Fibroblast of lung (primary cell): ENCODE measurements around the gene DHX58. TPM values are rescaled to one million over a fixed set of nuclear protein-coding genes. Genes with fewer than 3 reads are reported as not detected.

Experiments used
- DNase-seq, 2 donors: peaks; one replicate each; pipeline versions ENCODE4 v3.0.0 to v3.0.0-alpha.2; 2010; ENCODE audit warnings: low read depth in 2 of 2
- H2AFZ ChIP-seq: 2 replicates; pipeline ENCODE4 v1.5.1; 2012; ENCODE audit warnings: low read length, control low read depth, inconsistent platforms
- H3K27ac ChIP-seq: 2 replicates; pipeline ENCODE4 v1.5.1; 2011; ENCODE audit warnings: low read length, control low read depth; ENCODE audit not compliant: insufficient read depth
- H3K27me3 ChIP-seq: 2 replicates; pipeline ENCODE4 v1.5.1; 2011; ENCODE audit warnings: mild to moderate bottlenecking, low read length; ENCODE audit not compliant: control insufficient read depth, insufficient read depth
- H3K36me3 ChIP-seq: 2 replicates; pipeline ENCODE4 v1.5.1; 2011; ENCODE audit warnings: low read length; ENCODE audit not compliant: control insufficient read depth, insufficient read depth
- H3K4me1 ChIP-seq: 2 replicates; pipeline ENCODE4 v1.5.1; 2011; ENCODE audit warnings: low read length; ENCODE audit not compliant: control insufficient read depth, insufficient read depth; ENCODE audit errors: extremely low read depth
- H3K4me2 ChIP-seq: 2 replicates; pipeline ENCODE4 v1.5.1; 2011; ENCODE audit warnings: low read length, control low read depth; ENCODE audit not compliant: insufficient read depth; ENCODE audit errors: extremely low read depth
- H3K4me3 ChIP-seq, 4 experiments: fragments of 200-600 bp in 1 of 4; sonication (generic) in 1 of 4; replicated peaks in 1 of 4; 2 replicates each; pipeline ENCODE4 v1.5.1; 2011 to 2016; ENCODE audit warnings: low read length in 4 of 4, low read depth in 3 of 4, mild to moderate bottlenecking in 3 of 4, control low read depth in 2 of 4, inconsistent platforms in 1 of 4, mixed read lengths in 1 of 4; ENCODE audit not compliant: insufficient read depth in 1 of 4; ENCODE audit errors: control extremely low read depth in 1 of 4
- H3K79me2 ChIP-seq: 2 replicates; pipeline ENCODE4 v1.5.1; 2012; ENCODE audit warnings: mild to moderate bottlenecking, low read length, inconsistent platforms; ENCODE audit not compliant: control insufficient read depth, insufficient read depth
- H3K9ac ChIP-seq: 2 replicates; pipeline ENCODE4 v1.5.1; 2011; ENCODE audit warnings: mild to moderate bottlenecking, low read length, control low read depth; ENCODE audit not compliant: insufficient read depth
- H3K9me3 ChIP-seq: 2 replicates; pipeline ENCODE4 v1.5.1; 2012; ENCODE audit warnings: low read depth, low read length; ENCODE audit not compliant: control insufficient read depth, insufficient read depth
- H4K20me1 ChIP-seq: 2 replicates; pipeline ENCODE4 v1.5.1; 2011; ENCODE audit warnings: low read length; ENCODE audit not compliant: control insufficient read depth, insufficient read depth; ENCODE audit errors: extremely low read depth
- EZH2 ChIP-seq: IDR thresholded peaks from 2 replicates; pipeline ENCODE4 v1.5.1; 2012; ENCODE audit warnings: low read length, control low read depth, mild to moderate bottlenecking; ENCODE audit errors: missing control alignments
- polyA plus RNA-seq, 2 donors: library from polyadenylated mRNA; depleted of rRNA in 1 of 2; stranded (reverse) in 1 of 2; unstranded in 1 of 2; fragments of >200 nt; gene quantifications; 2 replicates each; pipeline ENCODE4 v1.2.1, GENCODE V29; 2011 to 2012; ENCODE audit warnings: missing spikeins in 1 of 2
- total RNA-seq: library from RNA; depleted of rRNA; stranded (reverse); fragments of >200 nt; gene quantifications from 2 replicates; pipeline ENCODE4 v1.2.1, GENCODE V29; 2014
- TF ChIP-seq, protein P1 (sequence below), 2 donors: IDR thresholded peaks in 1 of 2; conservative IDR thresholded peaks in 1 of 2; 1 replicate in 1 of 2; 2 replicates in 1 of 2; pipeline ENCODE4 v1.5.1; 2011 to 2012; ENCODE audit warnings: low read length in 2 of 2, control low read depth in 1 of 2, inconsistent platforms in 1 of 2, low read depth in 1 of 2, mild to moderate bottlenecking in 1 of 2

Gene DHX58
- total and polyA plus RNA-seq, 2 donors (not counting 1 experiment from before 2014, with no cell fraction given): 8.0 to 18.3 TPM

DNA sequence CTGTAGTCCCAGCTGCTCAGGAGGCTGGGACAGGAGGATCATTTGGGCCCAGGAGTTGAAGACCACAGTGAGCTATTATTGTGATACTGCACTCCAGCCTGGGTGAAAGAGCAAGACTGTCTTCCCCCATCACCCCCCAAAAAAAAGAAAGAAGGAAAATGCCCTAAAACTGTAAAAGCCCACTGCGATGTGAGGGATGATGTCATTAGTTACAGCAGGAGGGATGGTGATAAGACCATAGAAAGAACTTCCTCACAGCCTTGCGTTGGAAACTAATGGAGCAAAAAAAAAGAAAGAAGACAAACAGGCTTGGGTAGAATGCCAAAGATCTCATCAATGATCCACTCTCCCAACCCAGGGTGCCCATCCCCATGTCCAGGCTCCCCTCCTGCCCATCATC, 33.0 kb downstream of the DHX58 start:
- Histone ChIP-seq H3K36me3 (no peaks in the 10 kb centered on the region), H4K20me1 (no peaks in the 10 kb centered on the region), H3K9ac (no peak overlapping the region), H3K9me3 (no peaks in the 10 kb centered on the region), H3K4me2 (no peak overlapping the region), H2AFZ (no peak overlapping the region), H3K27ac (no peak overlapping the region), H3K79me2 (no peaks in the 10 kb centered on the region), H3K27me3 (peaks cover 17% of the 10 kb centered on the region), H3K4me1 (no peaks in the 10 kb centered on the region), H3K4me3 (no peak overlapping the region)
- no peak for TF ChIP-seq EZH2
- TF ChIP-seq, protein P1, sequence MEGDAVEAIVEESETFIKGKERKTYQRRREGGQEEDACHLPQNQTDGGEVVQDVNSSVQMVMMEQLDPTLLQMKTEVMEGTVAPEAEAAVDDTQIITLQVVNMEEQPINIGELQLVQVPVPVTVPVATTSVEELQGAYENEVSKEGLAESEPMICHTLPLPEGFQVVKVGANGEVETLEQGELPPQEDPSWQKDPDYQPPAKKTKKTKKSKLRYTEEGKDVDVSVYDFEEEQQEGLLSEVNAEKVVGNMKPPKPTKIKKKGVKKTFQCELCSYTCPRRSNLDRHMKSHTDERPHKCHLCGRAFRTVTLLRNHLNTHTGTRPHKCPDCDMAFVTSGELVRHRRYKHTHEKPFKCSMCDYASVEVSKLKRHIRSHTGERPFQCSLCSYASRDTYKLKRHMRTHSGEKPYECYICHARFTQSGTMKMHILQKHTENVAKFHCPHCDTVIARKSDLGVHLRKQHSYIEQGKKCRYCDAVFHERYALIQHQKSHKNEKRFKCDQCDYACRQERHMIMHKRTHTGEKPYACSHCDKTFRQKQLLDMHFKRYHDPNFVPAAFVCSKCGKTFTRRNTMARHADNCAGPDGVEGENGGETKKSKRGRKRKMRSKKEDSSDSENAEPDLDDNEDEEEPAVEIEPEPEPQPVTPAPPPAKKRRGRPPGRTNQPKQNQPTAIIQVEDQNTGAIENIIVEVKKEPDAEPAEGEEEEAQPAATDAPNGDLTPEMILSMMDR (conservative IDR thresholded peaks at IDR 0.05 in 1 of 2, IDR thresholded peaks at IDR 0.05 in 1 of 2; ENCODE audit: low read depth in 1 of 2, low read length in 2 of 2): no peak
- no peak for DNase-seq

DNA sequence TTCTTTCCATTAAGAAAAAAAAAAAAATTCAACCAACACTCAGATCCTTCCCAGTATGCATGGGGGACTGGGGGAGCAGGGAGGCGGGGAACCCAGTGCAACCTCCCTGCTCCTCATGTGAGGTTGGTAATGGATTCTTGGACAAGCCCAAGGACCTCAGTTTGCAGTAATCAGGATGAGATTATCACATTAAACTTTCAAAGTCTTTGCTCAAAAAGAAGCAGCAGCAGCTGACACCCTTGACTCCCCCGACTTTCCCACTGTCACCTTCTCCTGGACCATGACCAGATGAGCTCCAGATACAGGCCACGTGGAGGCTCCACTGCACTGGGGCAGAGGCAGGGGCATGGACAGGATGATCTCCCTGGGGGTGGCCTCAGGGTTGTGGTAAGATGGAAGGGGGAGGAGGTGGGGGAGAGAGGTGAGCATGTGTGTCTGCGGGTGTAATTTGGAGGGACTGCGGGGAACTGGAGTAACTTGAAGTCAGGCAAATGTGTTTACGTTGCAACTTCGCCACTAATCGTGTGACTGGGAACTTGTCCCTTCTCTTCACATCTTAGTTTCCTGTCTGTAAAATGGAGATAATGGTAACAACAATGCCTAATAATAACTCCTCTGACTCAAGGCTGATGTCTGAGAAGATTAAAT, 34.0 kb downstream of the DHX58 start:
- TF ChIP-seq, protein P1 (conservative IDR thresholded peaks at IDR 0.05 in 1 of 2, IDR thresholded peaks at IDR 0.05 in 1 of 2; ENCODE audit: low read depth in 1 of 2, low read length in 2 of 2): no peak
- no peak for TF ChIP-seq EZH2
- H3K27me3 ChIP-seq: peaks cover 20% of the 10 kb centered on the region
- H3K4me1 ChIP-seq: no peaks in the 10 kb centered on the region

DNA sequence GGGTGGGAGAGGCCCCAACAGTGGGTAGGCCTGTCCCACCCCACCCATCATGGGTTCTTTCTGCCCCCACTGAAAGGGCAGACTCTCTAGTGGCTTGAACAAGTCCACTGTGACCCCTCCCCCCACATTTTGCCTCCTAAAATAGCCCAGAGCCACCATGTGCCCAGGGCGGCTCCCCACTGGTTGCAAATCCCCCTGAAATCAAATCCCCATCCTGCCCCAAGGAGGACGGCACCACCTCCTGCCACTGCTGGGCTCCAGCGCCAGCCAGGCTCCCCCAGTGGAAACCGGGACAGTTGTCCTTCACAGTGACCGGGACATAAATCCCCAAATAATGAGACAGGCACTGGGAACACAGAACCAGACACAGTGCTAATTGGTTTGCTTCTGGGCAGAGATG, 34.8 kb downstream of the DHX58 start:
- H3K27ac ChIP-seq: no peak overlapping the region
- no peak overlapping the region for H2AFZ ChIP-seq
- H3K4me3 ChIP-seq: no peak overlapping the region
- no peak overlapping the region for H3K4me2 ChIP-seq
- no peak for DNase-seq
- no peaks in the 10 kb centered on the region for H3K36me3 ChIP-seq
- TF ChIP-seq EZH2: no peak
- TF ChIP-seq, protein P1 (conservative IDR thresholded peaks at IDR 0.05 in 1 of 2, IDR thresholded peaks at IDR 0.05 in 1 of 2; ENCODE audit: low read depth in 1 of 2, low read length in 2 of 2): no peak
- H3K9ac ChIP-seq: no peak overlapping the region
- no peaks in the 10 kb centered on the region for H3K9me3 ChIP-seq
- no peaks in the 10 kb centered on the region for H3K4me1 ChIP-seq
- H3K27me3 ChIP-seq: peaks cover 24% of the 10 kb centered on the region
- H4K20me1 ChIP-seq: no peaks in the 10 kb centered on the region
- no peaks in the 10 kb centered on the region for H3K79me2 ChIP-seq

More for the DNA sequence above, 34.0 kb downstream of the DHX58 start:
- Histone ChIP-seq H3K79me2 (no peaks in the 10 kb centered on the region), H4K20me1 (no peaks in the 10 kb centered on the region), H3K9ac (no peak overlapping the region), H3K36me3 (no peaks in the 10 kb centered on the region), H3K4me2 (no peak overlapping the region), H2AFZ (no peak overlapping the region), H3K4me3 (no peak overlapping the region), H3K27ac (no peak overlapping the region), H3K9me3 (no peaks in the 10 kb centered on the region)
- DNase-seq: no peak
